Lower lobe of right lung (tissue), 2 donors: Measurements from ENCODE around the gene ANKRD6. TPM values are rescaled to one million over a fixed set of nuclear protein-coding genes. Genes with fewer than 3 reads are reported as not detected.

Source experiments
- ATAC-seq, 2 donors: fragments of 200-7000 bp; cut with Tn5 transposase; one replicate each; pipeline ENCODE4 v1.9.1; 2020 to 2022; ENCODE audit warnings: mild to moderate bottlenecking in 2 of 2, moderate library complexity in 2 of 2
- DNase-seq: peaks from one replicate; pipeline ENCODE4 v3.0.0-alpha.2; 2020
- H3K27ac ChIP-seq: fragments of 200-600 bp; one replicate; pipeline ENCODE4 v1.8.0; 2022
- H3K27me3 ChIP-seq: fragments of 200-600 bp; one replicate; pipeline ENCODE4 v1.8.0; 2022; ENCODE audit warnings: low read depth
- H3K36me3 ChIP-seq: fragments of 200-600 bp; one replicate; pipeline ENCODE4 v1.8.0; 2022; ENCODE audit warnings: mild to moderate bottlenecking
- H3K4me1 ChIP-seq: fragments of 200-600 bp; one replicate; pipeline ENCODE4 v1.8.0; 2022
- H3K4me3 ChIP-seq: fragments of 200-600 bp; one replicate; pipeline ENCODE4 v1.8.0; 2022; ENCODE audit warnings: mild to moderate bottlenecking
- H3K9me3 ChIP-seq: fragments of 200-600 bp; one replicate; pipeline ENCODE4 v1.8.0; 2022
- intact Hi-C: fragments of 100-400 bp; cut with DNase I; formaldehyde crosslinking; loops from one replicate; pipeline ENCODE4 v1.11.0; 2022
- total RNA-seq: library from RNA; stranded (reverse); fragmentation: NEBNext Ultra II Directional; extraction: Animal tissue kit (Norgen Biotek cat#: 25700); gene quantifications from one replicate; pipeline ENCODE4 v1.2.1, GENCODE V29; 2021
- TF ChIP-seq, protein P1 (sequence below): fragments of 200-600 bp; IDR thresholded peaks from one replicate; pipeline ENCODE4 v1.8.0; 2022; ENCODE audit warnings: antibody characterized with exemption, mild to moderate bottlenecking
- donor health status: DM: no; HTN: yes; CAD: no; lungs with severe emphysema.

ANKRD6 gene
- total RNA-seq, 1 donor from 2014 or later = 17.7 TPM

DNA sequence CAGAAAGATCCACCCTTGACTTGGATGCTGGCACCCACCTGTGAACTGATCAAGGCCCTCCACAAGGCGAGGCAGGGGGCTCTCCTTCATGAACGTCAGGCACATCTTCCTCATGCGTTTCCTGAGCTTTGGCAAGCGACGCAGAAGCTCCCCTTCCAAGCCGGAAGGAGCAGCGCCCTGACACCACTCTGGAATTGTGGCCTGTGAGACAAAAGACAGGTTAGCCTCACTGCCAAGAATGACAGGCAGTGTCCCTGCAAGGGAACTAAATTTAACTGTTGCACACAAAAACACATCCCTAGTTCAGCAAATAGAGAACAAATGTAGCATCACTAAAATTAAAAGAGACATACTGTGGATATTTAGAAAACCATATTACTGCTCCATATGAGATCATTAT is 247.6 kb downstream of the ANKRD6 start:
- no peaks in the 10 kb centered on the region for H3K9me3 ChIP-seq
- no peak overlapping the region for H3K4me3 ChIP-seq
- ATAC-seq = no peak
- H3K4me1 ChIP-seq = no peaks in the 10 kb centered on the region
- intact Hi-C loops = no loop called here
- H3K27ac ChIP-seq = no peak overlapping the region
- DNase-seq = no peak
- peaks cover 100% of the 10 kb centered on the region for H3K36me3 ChIP-seq
- TF ChIP-seq, protein P1, sequence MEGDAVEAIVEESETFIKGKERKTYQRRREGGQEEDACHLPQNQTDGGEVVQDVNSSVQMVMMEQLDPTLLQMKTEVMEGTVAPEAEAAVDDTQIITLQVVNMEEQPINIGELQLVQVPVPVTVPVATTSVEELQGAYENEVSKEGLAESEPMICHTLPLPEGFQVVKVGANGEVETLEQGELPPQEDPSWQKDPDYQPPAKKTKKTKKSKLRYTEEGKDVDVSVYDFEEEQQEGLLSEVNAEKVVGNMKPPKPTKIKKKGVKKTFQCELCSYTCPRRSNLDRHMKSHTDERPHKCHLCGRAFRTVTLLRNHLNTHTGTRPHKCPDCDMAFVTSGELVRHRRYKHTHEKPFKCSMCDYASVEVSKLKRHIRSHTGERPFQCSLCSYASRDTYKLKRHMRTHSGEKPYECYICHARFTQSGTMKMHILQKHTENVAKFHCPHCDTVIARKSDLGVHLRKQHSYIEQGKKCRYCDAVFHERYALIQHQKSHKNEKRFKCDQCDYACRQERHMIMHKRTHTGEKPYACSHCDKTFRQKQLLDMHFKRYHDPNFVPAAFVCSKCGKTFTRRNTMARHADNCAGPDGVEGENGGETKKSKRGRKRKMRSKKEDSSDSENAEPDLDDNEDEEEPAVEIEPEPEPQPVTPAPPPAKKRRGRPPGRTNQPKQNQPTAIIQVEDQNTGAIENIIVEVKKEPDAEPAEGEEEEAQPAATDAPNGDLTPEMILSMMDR = no peak
- H3K27me3 ChIP-seq = no peaks in the 10 kb centered on the region

- DNase-seq = no peak
- no peak overlapping the region for H3K27ac ChIP-seq
- no peak for ATAC-seq
- no peaks in the 10 kb centered on the region for H3K9me3 ChIP-seq
- H3K4me3 ChIP-seq = no peak overlapping the region
- TF ChIP-seq, protein P1 = no peak
- no peaks in the 10 kb centered on the region for H3K27me3 ChIP-seq
- intact Hi-C loops = no loop called here
- no peaks in the 10 kb centered on the region for H3K4me1 ChIP-seq
- peaks cover 100% of the 10 kb centered on the region for H3K36me3 ChIP-seq
Measured at GRCh38 chr6:89681983-89682564, 249.1 kb downstream of the ANKRD6 start.

DNA sequence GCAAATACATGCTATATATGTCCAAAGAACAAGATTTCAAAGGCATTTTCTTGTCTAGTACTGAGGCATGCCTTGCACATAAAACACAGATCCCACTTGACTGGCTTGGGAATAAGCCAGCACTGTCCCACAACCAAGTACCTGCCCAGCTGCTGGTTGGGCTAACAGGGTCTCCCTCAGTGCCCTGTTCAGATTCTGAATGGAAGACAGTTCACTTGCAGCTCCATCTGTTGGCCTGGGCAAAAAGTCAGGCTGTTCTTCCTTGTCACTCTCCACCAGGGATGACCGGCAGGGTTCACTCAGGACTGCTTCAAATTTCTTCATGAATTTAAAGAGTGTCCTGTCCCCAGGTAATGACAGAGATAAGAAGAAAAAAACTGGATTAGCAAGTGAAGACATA is 250.0 kb downstream of the ANKRD6 start:
- intact Hi-C loops = no loop called here
- ATAC-seq = no peak

More for the DNA sequence above, 250.0 kb downstream of the ANKRD6 start:
- Histone ChIP-seq H3K27me3 (no peaks in the 10 kb centered on the region), H3K4me1 (no peaks in the 10 kb centered on the region), H3K27ac (no peak overlapping the region), H3K9me3 (no peaks in the 10 kb centered on the region), H3K4me3 (no peak overlapping the region), H3K36me3 (peaks cover 100% of the 10 kb centered on the region)
- TF ChIP-seq, protein P1 = no peak
- DNase-seq = no peak

Other genes with a start within 250 kb of the ANKRD6 start
- gene GABRR1, start 215.8 kb upstream of the ANKRD6 start, total RNA-seq = not detected
- gene GABRR2, start 117.9 kb upstream of the ANKRD6 start, total RNA-seq = 1.2 TPM
- gene UBE2J1, start 80.4 kb upstream of the ANKRD6 start, total RNA-seq = 46.9 TPM
- gene RRAGD, start 20.9 kb upstream of the ANKRD6 start, total RNA-seq = 62.9 TPM
- gene LYRM2, start 205.6 kb downstream of the ANKRD6 start, total RNA-seq = 35.5 TPM